ENCODE measurements around the gene FRMD8. TPM values are rescaled to one million over a fixed set of nuclear protein-coding genes. Genes with fewer than 3 reads are reported as not detected.

Gene FRMD8
- total and polyA plus RNA-seq, 8 donors = 15.0 to 28.9 (median 17.3) TPM

GRCh38 chr11:65389294-65389980, 3.0 kb downstream of the FRMD8 start:
- intact Hi-C loops (cut with DNase I) = no loop called here
- Histone ChIP-seq H3K4me3 (no peak overlapping the region), H3K27me3 (no peaks in the 10 kb centered on the region), H3K9me3 (no peaks in the 10 kb centered on the region), H3K4me1 (peaks cover 11 to 33% (median 26%) of the 10 kb centered on the region in 3 donors), H3K36me3 (peaks cover 0 to 12% (median 0%) of the 10 kb centered on the region in 3 donors), H3K27ac (peak overlapping the region in 1 of 4 donors; percentile 61)
- TF ChIP-seq CTCF (IDR thresholded peaks at IDR 0.05) = no peak
- ATAC-seq (no peak), DNase-seq (peak in 2 of 6 donors; percentile 34 to 72), FAIRE-seq (no peak)
- 86 to 88% methylated on average over 19 to 20 of the region's 20 CpGs for WGBS, 2 donors

- Histone ChIP-seq H3K27ac (peak overlapping the region; percentile 42 to 70 (median 60)), H3K4me3 (no peak overlapping the region), H3K36me3 (peaks cover 0 to 18% (median under 1%) of the 10 kb centered on the region in 3 donors), H3K27me3 (no peaks in the 10 kb centered on the region), H3K9me3 (no peaks in the 10 kb centered on the region), H3K4me1 (peaks cover 8 to 29% (median 22%) of the 10 kb centered on the region in 3 donors)
- ATAC-seq (no peak), FAIRE-seq (no peak), DNase-seq (peak in 2 of 6 donors; percentile 47 to 77)
- WGBS, 2 donors = 66 to 79% methylated on average over 21 of the region's 21 CpGs
- intact Hi-C loops (cut with DNase I) = no loop called here
- no peak for TF ChIP-seq CTCF (IDR thresholded peaks at IDR 0.05)
These were observed 3.9 kb downstream of the FRMD8 start for GRCh38 chr11:65390099-65390941.

- no peak for FAIRE-seq
- DNase-seq = peak in 1 of 6 donors; percentile 54
- no peak for ATAC-seq
These were observed 4.6 kb downstream of the FRMD8 start for GRCh38 chr11:65390996-65391395.

GRCh38 chr11:65392186-65392829, 5.9 kb downstream of the FRMD8 start:
- no peak overlapping the region for H3K4me3 ChIP-seq
- no peaks in the 10 kb centered on the region for H3K27me3 ChIP-seq
- H3K4me1 ChIP-seq = peaks cover 0 to 17% (median 11%) of the 10 kb centered on the region in 3 donors
- intact Hi-C loops (cut with DNase I) = no loop called here
- H3K27ac ChIP-seq = no peak overlapping the region
- H3K9me3 ChIP-seq = no peaks in the 10 kb centered on the region
- WGBS, 2 donors = 79 to 85% methylated on average over 12 to 13 of the region's 13 CpGs
- FAIRE-seq (no peak), DNase-seq (peak in 2 of 6 donors; percentile 38 to 46), ATAC-seq (no peak)
- H3K36me3 ChIP-seq = peaks cover 0 to 24% (median 5%) of the 10 kb centered on the region in 3 donors
- no peak for TF ChIP-seq CTCF (IDR thresholded peaks at IDR 0.05)

More at GRCh38 chr11:65390996-65391395, 4.6 kb downstream of the FRMD8 start:
- 41 to 59% methylated on average over 9 of the region's 9 CpGs for WGBS, 2 donors
- Histone ChIP-seq H3K27me3 (no peaks in the 10 kb centered on the region), H3K4me3 (no peak overlapping the region), H3K27ac (peak overlapping the region; percentile 42 to 70 (median 60)), H3K9me3 (no peaks in the 10 kb centered on the region), H3K4me1 (peaks cover 3 to 23% (median 15%) of the 10 kb centered on the region in 3 donors), H3K36me3 (peaks cover 0 to 18% (median 5%) of the 10 kb centered on the region in 3 donors)
- intact Hi-C loops (cut with DNase I) = no loop called here
- TF ChIP-seq CTCF (IDR thresholded peaks at IDR 0.05) = no peak

Measured in pancreas (tissue), 10 donors.